Astrocyte (in vitro differentiated cells and primary cell): ENCODE measurements around the gene UGT2B28.
A peak's percentile ranks its signal among the peaks of the same experiment; 100 is the strongest.
"Not testable (repeated sequence)": the region's sequence is repeated elsewhere in the genome, so short reads cannot be mapped to it uniquely, and the experiment has no call there.

ENCODE experiments used
- EZH2 ChIP-seq: IDR thresholded peaks from 2 replicates; pipeline ENCODE4 v1.6.1; 2012; ENCODE audit warnings: mild to moderate bottlenecking, low read length, inconsistent platforms; ENCODE audit not compliant: insufficient read depth
- TF ChIP-seq, protein P1 (sequence below): IDR thresholded peaks from 2 replicates; pipeline ENCODE4 v1.5.1; 2011; ENCODE audit warnings: low read depth, mild to moderate bottlenecking, inconsistent platforms, low read length, moderate library complexity; ENCODE audit not compliant: insufficient read depth

GRCh38 chr4:69317669-69318298 lies 37.5 kb downstream of the UGT2B28 start:
- TF ChIP-seq, protein P1, sequence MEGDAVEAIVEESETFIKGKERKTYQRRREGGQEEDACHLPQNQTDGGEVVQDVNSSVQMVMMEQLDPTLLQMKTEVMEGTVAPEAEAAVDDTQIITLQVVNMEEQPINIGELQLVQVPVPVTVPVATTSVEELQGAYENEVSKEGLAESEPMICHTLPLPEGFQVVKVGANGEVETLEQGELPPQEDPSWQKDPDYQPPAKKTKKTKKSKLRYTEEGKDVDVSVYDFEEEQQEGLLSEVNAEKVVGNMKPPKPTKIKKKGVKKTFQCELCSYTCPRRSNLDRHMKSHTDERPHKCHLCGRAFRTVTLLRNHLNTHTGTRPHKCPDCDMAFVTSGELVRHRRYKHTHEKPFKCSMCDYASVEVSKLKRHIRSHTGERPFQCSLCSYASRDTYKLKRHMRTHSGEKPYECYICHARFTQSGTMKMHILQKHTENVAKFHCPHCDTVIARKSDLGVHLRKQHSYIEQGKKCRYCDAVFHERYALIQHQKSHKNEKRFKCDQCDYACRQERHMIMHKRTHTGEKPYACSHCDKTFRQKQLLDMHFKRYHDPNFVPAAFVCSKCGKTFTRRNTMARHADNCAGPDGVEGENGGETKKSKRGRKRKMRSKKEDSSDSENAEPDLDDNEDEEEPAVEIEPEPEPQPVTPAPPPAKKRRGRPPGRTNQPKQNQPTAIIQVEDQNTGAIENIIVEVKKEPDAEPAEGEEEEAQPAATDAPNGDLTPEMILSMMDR = peak; percentile 70
- TF ChIP-seq EZH2 = not testable (repeated sequence)
